Iris pigment epithelial cell (primary cell): ENCODE results near the gene MAP3K14.
A peak's percentile ranks its signal among the peaks of the same experiment; 100 is the strongest.

Source experiments
- DNase-seq: peaks from one replicate; pipeline ENCODE4 v3.0.0-alpha.2; 2011; ENCODE audit warnings: low read depth

Gene MAP3K14

DNA sequence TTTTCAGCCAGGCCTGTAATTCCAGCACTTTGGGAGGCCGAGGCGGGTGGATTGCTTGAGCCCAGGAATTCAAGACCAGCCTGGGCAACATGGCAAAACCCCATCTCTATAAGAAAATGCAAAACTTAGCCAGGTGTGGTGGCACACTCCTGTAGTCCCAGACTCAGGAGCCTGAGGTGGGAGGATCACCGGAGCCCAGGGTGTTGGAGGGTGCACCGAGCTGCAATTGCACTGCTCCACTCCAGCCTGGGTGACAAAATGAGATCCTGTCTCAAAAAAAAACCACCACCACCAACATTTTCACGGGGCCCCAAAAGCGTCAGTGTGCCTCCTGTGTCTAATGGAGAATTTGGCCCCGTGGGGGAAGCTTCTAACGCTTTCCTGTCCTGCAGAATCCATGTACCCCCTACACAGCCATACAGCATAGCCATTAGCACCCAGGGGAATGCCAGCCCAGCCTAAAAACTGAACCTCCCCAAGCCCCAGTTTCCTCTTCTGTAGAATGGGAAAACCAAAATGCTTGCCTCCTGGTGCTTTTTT lies 22.2 kb upstream of the MAP3K14 start:
- DNase-seq = no peak

GRCh38 chr17:45338023-45338781 lies 21.4 kb upstream of the MAP3K14 start:
- DNase-seq = no peak

- DNase-seq = no peak
These were observed 19.8 kb upstream of the MAP3K14 start for GRCh38 chr17:45336390-45337182.

GRCh38 chr17:45335721-45336120 lies 18.9 kb upstream of the MAP3K14 start:
- DNase-seq = no peak

DNA sequence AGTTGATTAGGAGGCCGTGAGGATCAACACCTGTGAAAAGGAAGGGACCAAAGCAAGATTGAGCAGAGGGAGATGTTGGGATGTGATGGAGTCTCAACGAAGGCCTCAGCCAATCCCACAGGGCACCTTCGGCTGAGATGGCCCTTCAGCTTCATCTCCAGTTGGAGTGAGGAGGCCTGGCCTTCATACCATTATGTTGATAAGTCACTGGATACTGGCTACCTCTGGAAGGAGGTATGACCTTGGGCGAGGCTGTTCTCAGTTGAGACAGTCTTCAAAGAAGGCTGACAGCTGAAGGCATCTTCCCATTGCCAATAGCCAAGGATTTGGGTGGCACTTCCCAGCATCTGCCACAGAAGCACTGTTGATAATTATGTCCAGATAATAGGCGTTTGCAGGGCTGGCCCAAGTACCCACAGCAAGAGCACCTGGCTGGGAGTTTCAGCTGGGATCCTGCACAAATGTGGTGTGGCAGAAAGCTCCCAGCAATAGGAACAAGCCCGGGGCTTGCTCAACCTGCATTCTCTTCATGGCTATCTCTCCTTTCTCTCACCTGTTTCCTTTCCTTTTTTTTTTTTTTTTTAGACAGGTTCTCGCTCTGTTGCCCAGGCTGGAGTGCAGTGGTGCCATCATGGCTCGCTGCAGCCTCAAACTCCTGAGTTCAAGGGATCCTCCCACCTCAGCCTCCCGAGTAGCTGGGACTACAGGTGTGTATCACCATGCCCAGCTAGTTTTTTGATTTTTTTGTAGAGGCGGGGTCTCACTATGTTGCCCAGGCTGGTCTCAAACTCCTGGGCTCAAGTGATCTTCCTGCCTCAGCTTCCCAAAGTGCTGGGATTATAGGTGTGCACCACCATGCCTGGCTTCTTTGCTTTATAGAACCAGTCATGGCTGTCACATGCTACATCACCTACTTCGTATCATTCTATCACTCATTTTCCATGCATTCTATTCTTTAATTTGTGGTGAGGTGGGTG lies 18.2 kb upstream of the MAP3K14 start:
- no peak for DNase-seq

DNA sequence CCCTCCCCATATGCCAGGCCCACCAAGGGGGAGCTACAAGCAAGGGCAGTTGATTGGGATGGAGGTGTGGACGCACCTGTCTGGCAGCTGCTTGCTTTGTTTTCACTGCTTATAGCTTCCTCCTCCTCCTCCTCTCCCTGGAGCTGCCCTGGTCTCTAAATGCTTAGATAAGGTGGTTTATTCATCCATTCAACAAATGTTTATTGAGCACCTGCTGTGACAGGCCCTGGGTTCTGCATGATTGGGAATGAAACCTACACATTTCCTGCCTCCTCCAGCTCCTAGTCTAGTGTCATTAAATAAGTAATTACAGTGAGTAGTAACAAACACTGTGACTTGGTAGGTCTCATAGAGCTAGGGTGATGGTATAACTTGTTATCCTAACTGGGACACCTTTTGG lies 17.4 kb upstream of the MAP3K14 start:
- DNase-seq = no peak

- DNase-seq = no peak
These were observed 16.9 kb upstream of the MAP3K14 start for GRCh38 chr17:45333702-45334092.

DNA sequence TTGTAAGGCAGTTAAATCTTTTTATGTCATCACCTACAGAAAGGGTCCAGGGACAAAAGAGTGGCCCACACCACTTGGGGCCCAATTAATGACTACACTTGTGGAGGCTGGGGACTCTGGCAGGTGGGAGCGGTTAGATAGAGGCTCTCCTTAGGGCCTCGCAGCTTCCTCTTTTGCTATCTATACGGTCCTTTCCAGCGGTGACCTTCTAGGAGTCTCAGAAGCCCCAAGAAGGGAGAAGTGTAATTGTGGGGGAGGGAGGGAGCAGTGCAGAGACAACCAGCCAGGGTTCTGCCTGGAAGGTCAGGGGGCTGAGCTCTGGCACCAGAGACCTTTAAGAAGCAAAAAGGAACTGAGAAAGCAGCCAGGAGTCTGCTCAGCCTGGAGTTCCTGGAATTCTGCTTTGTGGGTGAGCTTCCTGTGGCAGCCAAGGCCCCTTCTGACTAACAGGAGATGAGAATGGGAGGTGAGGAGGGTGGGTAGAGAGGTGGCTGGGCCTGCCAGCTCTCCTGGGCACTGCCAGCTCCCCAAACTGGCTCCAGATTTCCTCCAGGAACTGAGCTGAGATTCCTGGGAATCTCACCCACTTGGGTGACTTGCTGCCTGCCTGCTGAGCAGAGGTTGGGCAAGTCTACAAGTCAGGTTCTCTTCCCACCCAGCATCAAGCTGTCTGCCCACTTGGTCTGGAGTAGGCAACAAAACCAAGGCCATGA lies 16.3 kb upstream of the MAP3K14 start:
- no peak for DNase-seq

DNA sequence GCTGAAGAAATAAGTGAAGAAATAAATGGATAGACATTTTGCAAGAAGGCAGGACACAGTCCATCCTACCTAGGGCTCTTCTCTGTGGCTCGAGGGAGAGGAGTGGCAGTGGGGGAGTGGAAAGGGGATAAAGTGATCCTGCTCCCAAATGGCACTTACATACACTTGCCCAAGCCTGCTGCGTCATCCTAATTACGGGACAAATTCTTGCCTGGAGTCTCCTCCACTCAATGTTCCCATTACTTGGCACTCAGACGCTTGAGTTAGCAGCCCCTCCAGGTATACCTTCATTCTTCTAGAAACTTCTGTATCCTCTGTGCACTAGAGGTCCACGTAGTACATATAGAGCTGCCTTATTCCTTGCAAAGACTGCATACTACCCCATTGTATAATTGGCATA lies 15.7 kb upstream of the MAP3K14 start:
- DNase-seq = no peak

- no peak for DNase-seq
These were observed 9.8 kb upstream of the MAP3K14 start for GRCh38 chr17:45326626-45327025.

- no peak for DNase-seq
These were observed 9.0 kb upstream of the MAP3K14 start for GRCh38 chr17:45325810-45326209.

GRCh38 chr17:45324336-45324735 lies 7.5 kb upstream of the MAP3K14 start:
- DNase-seq = no peak

- no peak for DNase-seq
These were observed 5.3 kb upstream of the MAP3K14 start for GRCh38 chr17:45322168-45322567.

DNA sequence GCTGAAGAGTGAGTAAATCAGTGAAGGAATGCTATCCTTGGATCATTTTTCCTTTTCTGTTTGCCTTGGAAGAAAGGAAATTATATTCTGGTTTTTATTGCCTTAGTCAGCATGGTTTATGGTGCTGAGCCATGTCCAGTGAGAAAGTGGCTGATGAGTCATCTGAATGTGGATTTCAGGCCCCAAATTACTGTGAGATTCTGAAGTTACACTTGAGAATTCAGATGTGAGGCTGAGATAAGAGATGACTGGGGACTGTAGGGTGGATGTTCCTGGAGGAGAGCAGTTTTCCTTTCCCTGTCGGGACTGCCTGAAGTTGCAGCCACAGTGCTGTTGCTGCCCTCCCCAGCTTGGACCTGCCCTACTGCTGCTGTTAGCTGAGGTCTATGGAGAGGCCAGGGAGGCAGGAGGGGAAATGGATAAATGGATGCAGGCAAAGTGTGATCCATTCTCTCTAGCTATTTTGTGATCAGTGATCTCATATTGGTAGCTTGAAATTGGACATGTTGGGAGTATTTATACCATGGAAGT lies 4.2 kb upstream of the MAP3K14 start:
- DNase-seq = peak; percentile 92

- peak; percentile 51 for DNase-seq
These were observed 3.6 kb upstream of the MAP3K14 start for GRCh38 chr17:45320349-45320930.

GRCh38 chr17:45319239-45319703 lies 2.5 kb upstream of the MAP3K14 start:
- peak; percentile 75 for DNase-seq

DNA sequence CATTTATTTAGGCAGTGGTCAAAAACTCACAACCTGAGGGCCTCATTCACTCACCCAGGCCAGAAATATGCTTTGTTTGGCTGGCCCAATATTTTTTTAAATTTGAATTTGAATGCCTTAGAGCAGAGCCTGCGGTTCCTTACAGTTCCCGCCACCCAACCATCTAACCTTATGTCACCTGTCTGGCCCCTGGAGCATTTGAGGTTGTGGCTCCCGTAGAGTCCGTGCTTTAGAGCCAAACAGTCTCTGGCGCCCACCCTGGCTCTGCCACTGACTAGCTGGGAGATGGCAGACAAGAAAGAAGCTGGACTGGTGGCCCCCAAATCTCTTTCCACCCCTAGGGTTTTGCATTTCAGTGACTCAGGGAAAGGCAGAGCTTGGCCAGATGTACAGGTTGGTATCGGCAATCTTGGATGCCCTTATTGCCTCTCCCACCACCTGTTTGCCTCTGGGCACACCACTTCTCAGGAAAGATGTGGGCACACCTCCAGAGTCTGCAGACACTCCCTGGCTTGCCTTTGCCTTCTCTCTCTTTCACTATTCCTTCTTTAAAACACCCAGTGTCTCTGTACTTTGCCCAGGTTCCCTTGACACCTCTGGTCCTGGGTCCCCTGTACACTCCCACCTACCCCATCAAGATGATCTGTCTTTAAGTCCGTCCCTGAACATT lies 1.9 kb upstream of the MAP3K14 start:
- DNase-seq = no peak

DNA sequence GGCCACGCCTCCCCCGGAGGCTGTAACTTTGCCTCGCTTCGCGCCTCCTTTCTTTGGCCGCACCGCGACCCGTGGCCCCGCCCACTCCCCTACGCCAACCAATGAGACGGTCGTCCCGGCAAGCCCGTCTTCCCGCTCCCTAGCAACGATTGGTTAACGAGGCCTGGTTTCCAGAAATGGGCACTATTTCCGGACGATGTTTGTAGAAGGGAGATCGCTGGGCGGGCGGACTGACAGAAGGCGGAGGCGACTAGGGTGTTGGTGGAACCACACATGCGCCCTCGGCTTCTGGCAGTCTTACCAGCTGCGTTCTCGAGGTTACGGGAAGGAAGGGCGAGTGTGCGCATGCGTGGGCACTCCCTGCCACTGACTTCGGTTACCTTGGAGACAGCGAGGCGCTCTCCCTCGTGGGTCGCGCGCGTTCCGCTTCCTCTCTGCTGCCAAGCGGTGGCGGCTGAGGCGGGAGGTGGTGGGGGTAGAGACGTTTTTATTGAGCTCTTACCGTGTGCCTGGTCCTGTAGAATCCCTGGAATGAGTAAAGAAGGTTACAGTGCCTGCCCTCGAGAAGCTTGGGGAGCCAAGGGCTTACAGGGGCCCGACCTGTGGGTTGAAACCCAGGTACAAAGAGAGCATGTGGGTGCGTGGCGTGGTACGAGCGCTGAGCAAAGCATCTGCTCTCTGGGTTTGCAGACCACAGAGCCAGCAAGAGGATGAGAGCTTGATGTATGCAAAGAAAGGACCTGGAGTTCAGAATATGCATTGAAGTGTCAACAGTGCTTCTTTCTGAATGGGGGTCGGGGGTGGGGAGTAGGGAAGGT lies 500 bp upstream of the MAP3K14 start:
- DNase-seq = peak; percentile 100
